MCF 10A (cell line): ENCODE data around the gene SMIM15. TPM values are rescaled to one million over a fixed set of nuclear protein-coding genes. Genes with fewer than 3 reads are reported as not detected.

ENCODE experiments used
- BruUV-seq: library from RNA; stranded (reverse); fragments of 400-500 nt; replicated peaks from 2 replicates; lab custom pipeline; 2021; lab: Mats Ljungman, UMichigan
- CTCF ChIA-PET: fragments of 300-600 bp; sonication (Branson Sonifier 250); formaldehyde crosslinking; extraction: SDS; loops from one replicate; lab custom pipeline; 2021; ENCODE audit warnings: antibody characterized with exemption, inconsistent platforms; lab: Yijun Ruan, JAX
- POLR2A ChIA-PET: fragments of 300-600, 350-650 bp; sonication (Branson Sonifier 250); formaldehyde crosslinking; extraction: SDS; loops from one replicate; lab custom pipeline; 2020; ENCODE audit warnings: antibody characterized with exemption, inconsistent platforms; lab: Yijun Ruan, JAX
- DNase-seq: peaks from one replicate; pipeline ENCODE4 v3.0.0-alpha.2; 2018; ENCODE audit not compliant: unreplicated experiment
- H3K27ac Mint-ChIP-seq: one replicate; pipeline ENCODE4 v1.8.0; 2022; ENCODE audit warnings: mild to moderate bottlenecking, low read depth, mixed read lengths; ENCODE audit not compliant: unreplicated experiment
- H3K27me3 Mint-ChIP-seq: one replicate; pipeline ENCODE4 v1.8.0; 2022; ENCODE audit warnings: mixed read lengths; ENCODE audit not compliant: insufficient read depth, unreplicated experiment
- H3K36me3 Mint-ChIP-seq: one replicate; pipeline ENCODE4 v1.8.0; 2022; ENCODE audit warnings: mild to moderate bottlenecking, moderate library complexity, mixed read lengths; ENCODE audit not compliant: insufficient read depth, unreplicated experiment
- H3K4me1 Mint-ChIP-seq: one replicate; pipeline ENCODE4 v1.8.0; 2022; ENCODE audit warnings: mixed read lengths; ENCODE audit not compliant: insufficient read depth, unreplicated experiment
- H3K4me3 Mint-ChIP-seq: one replicate; pipeline ENCODE4 v1.8.0; 2022; ENCODE audit warnings: mild to moderate bottlenecking, moderate library complexity, mixed read lengths; ENCODE audit not compliant: unreplicated experiment
- H3K9me3 Mint-ChIP-seq: one replicate; pipeline ENCODE4 v1.8.0; 2022; ENCODE audit warnings: mixed read lengths; ENCODE audit not compliant: unreplicated experiment
- CTCF ChIP-seq: fragments of 200-600 bp; IDR thresholded peaks from one replicate; pipeline ENCODE4 v1.8.0; 2022; ENCODE audit warnings: antibody characterized with exemption, mild to moderate bottlenecking; ENCODE audit not compliant: unreplicated experiment
- intact Hi-C: fragments of 100-400 bp; cut with micrococcal nuclease; formaldehyde crosslinking; loops from 2 replicates; pipeline ENCODE4 v1.14.1; 2022
- total RNA-seq: library from RNA; stranded (reverse); gene quantifications from 2 replicates; pipeline ENCODE4 v1.2.3, GENCODE V29; 2022

Gene SMIM15
- total RNA-seq, 1 experiment from 2014 or later = 95.8 TPM

- no peak overlapping the region for H3K4me3 Mint-ChIP-seq
- H3K36me3 Mint-ChIP-seq = no peaks in the 10 kb centered on the region
- TF ChIP-seq CTCF = no peak
- no peaks in the 10 kb centered on the region for H3K4me1 Mint-ChIP-seq
- no TSS peak for BruUV-seq
- H3K9me3 Mint-ChIP-seq = no peaks in the 10 kb centered on the region
- no peak for DNase-seq
- CTCF ChIA-PET = no interaction called here
- no peak overlapping the region for H3K27ac Mint-ChIP-seq
- POLR2A ChIA-PET = no interaction called here
- intact Hi-C loops = no loop called here
- H3K27me3 Mint-ChIP-seq = peaks cover 7% of the 10 kb centered on the region
Observed at GRCh38 chr5:61186634-61187033, 24.4 kb upstream of the SMIM15 start.

GRCh38 chr5:61184708-61185107 is 22.4 kb upstream of the SMIM15 start:
- Mint-ChIP-seq H3K27me3 (no peaks in the 10 kb centered on the region), H3K27ac (no peak overlapping the region), H3K4me3 (no peak overlapping the region), H3K4me1 (no peaks in the 10 kb centered on the region), H3K9me3 (no peaks in the 10 kb centered on the region), H3K36me3 (no peaks in the 10 kb centered on the region)
- TF ChIP-seq CTCF = no peak
- ChIA-PET CTCF (no interaction called here), POLR2A (no interaction called here)
- no TSS peak for BruUV-seq
- no peak for DNase-seq
- intact Hi-C loops = no loop called here

- DNase-seq = no peak
- Mint-ChIP-seq H3K27me3 (no peaks in the 10 kb centered on the region), H3K9me3 (no peaks in the 10 kb centered on the region), H3K4me3 (no peak overlapping the region), H3K36me3 (no peaks in the 10 kb centered on the region), H3K27ac (no peak overlapping the region), H3K4me1 (no peaks in the 10 kb centered on the region)
- POLR2A ChIA-PET = no interaction called here
- intact Hi-C loops = no loop called here
- CTCF ChIA-PET = interaction anchor here (0.6 kb wide), 1 partner anchor 19 kb away, joined by 3 read pairs; no protein-coding TSS in a partner anchor
- no peak for TF ChIP-seq CTCF
- BruUV-seq = no TSS peak
Observed at GRCh38 chr5:61183538-61183937, 21.3 kb upstream of the SMIM15 start.

GRCh38 chr5:61182449-61182848 is 20.2 kb upstream of the SMIM15 start:
- Mint-ChIP-seq H3K27me3 (no peaks in the 10 kb centered on the region), H3K27ac (no peak overlapping the region), H3K9me3 (no peaks in the 10 kb centered on the region), H3K4me1 (no peaks in the 10 kb centered on the region), H3K4me3 (no peak overlapping the region), H3K36me3 (no peaks in the 10 kb centered on the region)
- ChIA-PET POLR2A (interaction anchor here (0.7 to 1.2 kb wide), 3 partner anchors 19 to 227 kb away, joined by 3 to 4 read pairs (median 3); no protein-coding TSS in a partner anchor), CTCF (interaction anchor here (0.6 to 1.2 kb wide), 6 partner anchors 30 to 1736 kb away, joined by 3 to 4 read pairs (median 3); no protein-coding TSS in a partner anchor)
- DNase-seq = no peak
- no peak for TF ChIP-seq CTCF
- BruUV-seq = no TSS peak
- intact Hi-C loops = no loop called here
